HG03103 (cell line): ENCODE results near the gene FADS1.

Experiments used
- ATAC-seq: cut with Tn5 transposase; IDR thresholded peaks from one replicate; pipeline ENCODE4 v1.9.1; 2021; ENCODE audit warnings: low read depth; ENCODE audit not compliant: unreplicated experiment

The FADS1 gene

DNA sequence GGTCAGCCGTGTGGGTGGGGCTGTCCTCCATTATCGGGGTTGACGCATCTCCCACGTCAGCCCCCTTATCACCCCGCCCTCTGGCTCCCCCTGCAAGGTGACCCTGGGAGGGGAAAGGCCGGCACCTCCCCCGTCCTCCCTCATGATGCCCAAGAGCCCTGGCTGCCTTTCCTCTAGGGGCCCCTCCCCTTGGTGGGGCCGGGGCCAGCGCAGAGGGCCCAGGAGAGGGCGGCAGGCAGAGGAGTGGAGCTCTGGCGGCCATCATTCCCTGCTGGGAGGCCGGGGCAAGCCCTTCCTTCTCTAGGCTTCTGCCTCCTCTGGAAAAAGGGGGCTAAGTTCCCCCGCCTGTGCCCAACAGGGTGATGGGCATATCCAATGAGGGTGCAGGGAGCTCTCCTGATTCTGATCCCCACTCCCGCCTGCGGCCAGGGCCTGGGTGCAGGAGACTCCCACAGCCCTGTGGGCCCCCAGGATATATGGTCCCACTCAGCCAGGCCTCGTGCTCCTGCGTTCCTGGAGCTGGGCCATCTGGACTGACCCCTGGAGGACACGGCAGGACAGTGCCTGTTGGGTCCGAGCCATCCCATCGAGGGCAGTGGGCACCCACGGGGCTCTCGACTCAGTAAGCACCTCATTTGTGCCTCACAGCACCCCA lies 52.1 kb downstream of the FADS1 start:
- ATAC-seq, result no peak

DNA sequence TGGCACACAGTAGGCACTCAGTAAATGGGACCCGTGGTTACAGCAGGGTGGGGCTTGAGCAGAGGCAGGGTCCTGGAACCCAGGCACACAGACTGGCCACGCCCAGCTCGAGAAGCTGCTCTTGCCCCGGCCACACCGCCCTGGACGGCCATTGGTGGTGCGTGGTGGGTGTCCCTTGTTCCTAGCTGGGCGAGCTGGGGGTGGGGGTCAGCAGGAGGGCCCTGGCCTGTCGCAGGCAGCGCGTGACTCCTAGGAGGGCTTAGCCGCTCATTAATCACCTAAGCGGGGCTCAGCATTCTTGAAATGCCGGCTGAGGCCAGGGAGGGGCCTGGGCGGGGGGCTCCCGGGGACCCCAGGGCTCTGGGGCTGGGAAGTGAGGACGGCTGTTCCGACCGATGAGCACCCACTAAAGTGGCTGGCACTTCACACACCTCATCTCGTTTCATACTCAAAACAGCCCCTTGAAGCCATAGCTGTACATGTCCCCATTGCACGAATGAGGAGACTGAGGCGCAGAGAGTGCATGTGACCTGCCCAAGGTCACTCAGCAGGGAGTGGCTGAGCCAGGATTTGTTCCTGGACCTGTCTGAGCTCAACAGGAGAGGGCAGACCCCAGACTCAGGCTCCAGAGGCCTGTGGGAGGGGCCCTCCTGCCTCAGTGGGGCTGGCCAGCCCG lies 52.7 kb downstream of the FADS1 start:
- ATAC-seq, result no peak

DNA sequence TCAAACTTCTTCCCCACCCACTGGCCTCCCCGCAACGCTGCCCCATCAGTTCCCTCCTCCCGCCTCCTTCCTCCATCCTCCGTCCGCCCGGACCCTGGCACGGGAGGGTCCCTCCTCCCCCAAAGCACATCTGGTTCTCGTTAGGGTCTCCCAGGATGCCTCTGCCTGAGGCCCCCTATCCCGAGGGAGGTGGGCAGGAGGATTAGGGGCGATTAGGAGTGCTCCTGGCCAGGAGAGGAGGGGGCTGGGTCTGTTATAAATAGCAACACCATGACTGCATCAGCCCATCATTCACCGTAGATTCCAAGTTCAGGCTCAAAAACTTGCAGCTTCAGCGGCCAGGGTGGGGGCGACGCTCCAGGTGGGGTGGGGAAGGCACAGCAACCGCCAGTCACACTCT lies 54.0 kb downstream of the FADS1 start:
- ATAC-seq, result no peak

DNA sequence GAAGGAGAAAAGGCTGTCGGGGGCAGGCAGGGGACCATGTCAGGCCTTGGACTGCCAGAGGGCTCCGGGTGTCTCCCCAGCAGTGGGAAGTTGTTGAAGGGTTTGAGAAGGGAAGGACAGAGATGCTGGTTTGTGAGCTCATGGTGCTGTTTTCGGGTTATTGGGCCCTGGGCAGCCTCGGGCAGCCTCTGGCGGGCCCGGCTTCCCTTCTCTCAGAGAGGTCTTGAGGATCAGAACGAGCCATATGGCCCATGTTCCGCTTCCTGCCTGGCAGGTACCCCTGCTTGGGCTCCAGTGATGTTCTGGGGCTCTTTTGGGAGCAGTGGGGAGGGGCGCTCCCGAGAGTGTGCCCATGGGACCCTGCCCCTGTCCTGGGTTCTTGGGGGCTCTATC lies 54.6 kb downstream of the FADS1 start:
- ATAC-seq, result no peak

DNA sequence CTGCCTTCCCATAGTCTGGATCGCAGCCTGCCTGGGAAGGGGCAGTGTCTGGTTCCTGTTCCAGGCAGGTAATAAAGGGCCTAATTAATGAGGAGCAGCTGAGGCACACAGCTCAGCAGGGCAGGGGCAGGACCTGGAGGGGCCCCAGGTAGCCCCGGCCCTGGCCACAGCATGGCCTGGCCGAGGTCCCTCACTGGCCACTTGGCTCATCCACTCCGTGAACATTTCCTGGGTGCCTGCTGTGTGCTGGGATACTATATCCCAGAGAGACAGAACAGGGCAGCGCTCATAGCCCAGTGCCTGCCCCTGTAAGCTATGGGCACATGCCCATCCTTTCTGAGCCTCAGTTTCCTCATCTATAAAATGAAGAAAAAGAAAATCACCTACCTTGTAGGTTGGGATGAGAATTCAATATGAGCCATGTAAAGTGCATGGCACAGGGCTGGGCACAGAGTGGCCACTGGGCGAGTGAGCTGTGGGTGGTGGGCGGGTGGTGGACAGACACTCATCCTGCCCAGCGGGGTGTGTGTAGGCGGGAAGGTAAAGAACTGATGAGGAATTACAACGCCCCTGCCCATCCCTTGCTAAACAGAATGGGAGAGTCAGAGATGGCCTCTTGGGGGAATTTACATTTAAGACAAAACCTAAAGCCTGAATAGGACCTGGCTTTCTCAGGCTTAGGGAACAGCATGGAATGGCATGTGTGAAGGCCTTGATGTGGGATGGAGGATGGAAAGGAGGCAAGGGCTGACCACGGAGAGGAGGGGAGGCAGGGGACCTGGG lies 55.2 kb downstream of the FADS1 start:
- ATAC-seq, result no peak

DNA sequence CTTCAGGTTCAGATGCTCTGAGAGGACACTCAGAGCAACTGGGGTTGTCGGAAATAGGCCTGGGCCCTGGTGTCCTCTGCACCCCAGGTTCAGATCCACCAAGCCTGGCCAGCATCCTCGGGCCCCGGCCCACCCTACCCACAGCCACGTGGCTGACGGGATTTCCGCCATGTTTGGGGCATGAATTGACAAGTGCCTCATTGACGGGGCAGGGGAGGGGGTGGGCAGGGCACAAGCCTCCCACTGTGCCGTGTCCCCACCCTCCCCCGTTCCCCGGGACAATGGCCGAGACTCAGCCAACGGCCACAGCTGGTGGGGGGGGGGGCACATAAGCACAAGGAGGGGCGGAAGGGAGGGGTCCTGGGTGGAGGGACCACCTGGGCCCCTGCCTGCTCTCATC lies 55.9 kb downstream of the FADS1 start:
- no peak for ATAC-seq

DNA sequence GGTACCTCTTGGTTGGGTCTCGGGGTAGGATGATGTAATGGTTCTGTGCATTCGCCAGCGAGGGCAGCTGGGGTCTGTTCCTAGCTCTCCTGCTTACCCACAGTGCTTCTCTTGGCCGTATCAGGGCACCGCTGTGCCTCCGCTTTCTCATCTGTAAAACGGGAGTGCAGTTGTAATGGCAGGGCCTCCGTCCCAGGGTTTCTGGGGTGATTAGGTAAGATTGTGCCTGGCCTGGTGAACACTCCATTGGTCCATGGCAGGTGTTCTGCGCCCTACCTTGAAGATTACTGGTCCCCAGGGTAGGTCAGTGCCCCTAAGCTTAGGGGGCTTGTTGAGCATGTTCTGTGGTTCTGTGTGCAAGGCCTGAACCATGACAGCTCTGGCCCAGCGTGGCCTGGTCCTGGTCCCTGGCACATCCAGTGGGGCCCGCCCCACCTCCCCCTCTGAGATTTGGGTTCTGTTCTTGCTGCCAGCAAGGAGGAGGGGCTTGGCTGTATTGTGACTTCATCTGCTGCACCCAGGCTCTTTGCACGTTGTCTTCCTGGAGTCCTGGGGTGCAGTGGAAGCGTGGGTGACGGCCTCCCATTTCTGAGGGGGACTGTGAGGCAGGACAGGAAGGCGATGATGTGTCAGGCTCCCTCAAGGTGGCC lies 59.5 kb downstream of the FADS1 start:
- no peak for ATAC-seq

DNA sequence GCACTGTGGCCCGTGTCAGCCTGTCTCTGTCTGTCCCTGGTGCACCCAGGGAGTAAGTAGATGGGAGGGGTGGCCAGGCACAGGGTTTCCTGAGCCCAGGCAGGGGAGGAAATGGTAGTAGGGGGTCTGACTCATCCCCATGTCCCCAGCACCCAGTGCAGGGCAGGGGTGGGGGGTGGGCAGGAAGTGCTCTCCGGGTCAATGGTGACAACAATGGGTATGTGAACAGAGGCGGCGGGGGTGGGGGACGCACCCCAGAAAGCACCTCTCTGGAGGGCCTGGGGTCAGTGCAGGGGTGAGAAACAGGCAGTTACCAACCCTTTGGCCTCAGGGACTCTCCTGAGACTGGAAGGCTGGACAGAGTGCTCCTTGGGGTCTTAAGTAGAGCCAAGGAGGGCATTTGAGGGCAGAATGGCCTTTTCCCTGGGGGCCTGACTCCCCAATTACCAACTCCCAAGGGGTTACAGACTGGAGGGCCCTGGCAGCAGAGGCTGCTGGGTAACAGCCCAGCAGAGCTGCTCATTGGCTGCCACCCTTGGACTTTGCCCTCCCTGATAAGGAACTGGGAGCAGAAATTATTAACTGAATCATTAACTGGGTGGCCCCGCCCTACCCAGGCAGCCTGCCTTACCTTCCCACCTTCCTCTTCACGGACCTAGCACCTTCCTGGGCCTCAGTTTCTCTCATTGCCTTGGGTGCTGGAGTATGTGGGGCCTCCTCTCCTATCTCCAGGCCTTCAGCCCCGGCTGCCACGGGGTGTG lies 60.2 kb downstream of the FADS1 start:
- ATAC-seq, result no peak

DNA sequence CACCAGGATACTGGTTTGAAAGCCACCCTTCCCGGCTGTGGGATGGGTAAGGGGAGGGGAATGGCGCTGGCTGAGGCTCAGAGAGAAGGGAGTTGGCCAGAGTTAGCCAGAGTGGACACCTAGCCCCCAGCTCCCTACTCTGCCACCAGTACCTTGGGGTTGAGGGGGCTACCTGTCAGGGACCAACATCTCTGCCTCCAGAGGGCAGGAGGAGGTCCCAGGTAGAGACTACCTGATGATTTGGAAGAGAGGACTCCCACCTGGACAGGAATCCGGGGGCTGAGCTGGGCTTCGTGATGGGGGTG lies 60.7 kb downstream of the FADS1 start:
- ATAC-seq, result no peak

DNA sequence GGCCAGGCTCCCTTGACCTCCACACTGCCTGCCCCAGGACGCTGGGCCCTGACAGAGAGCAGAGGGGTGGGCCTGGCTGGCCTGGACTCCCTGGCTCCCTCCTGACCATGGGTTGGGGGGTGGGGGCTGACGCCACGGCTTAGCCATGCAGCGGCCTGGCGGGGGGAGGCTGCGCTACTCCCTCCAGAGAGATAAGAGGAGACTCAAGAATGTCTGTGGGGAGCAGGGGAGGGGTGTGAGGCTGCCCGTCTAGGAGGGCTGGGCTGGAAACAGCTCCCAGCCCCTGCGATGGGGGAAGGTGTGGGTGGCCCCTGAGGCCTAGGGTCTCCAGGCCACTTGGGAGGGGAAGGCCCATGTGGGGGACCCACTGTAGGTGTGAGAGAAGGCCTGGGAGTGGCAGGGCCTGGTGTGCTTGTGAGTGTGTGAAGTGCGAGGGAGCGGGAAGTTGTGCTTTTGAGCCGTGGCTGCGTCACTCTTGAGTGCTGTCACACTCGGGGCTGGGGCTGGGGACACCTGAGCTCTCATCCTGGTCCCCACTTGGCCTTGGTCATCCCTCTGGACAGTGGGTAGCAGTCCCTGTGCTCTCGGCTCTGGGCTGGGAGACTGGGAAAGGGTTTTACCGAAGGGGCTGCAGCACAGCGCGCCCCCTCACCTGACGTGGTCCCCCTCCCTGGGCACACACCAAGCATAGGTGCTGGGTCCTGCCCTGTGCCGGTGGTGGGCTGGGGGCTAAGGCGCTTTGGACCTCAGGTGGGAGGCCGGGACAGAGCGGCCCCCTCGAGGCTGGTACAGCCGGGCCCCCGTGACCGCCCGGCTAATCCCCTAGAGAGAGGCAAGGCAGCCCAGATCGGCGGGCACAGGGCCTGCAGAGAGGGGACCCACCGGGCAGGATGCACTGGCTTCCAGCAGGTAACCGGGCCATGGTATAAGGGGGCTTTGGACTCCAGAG lies 62.0 kb downstream of the FADS1 start:
- ATAC-seq, result no peak

DNA sequence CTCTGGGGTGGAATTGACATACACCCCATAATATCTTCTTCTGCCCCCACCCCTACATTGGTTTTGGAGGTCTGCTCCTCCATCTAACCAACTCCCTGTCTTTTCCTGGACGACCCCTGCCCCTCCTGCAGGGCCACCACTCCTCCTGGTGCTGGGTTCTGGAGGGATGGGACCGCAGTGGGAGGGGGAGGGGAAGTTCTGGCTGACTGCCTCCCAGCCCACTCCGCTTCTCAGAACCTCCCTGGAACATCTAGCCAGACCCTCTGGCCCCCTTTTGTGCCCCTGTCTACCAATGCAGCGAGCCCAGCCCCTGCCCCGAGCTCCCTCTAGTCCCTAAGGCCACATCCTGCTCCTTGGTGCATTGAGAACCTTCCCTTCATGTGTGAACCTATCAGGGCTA lies 63.1 kb downstream of the FADS1 start:
- no peak for ATAC-seq

DNA sequence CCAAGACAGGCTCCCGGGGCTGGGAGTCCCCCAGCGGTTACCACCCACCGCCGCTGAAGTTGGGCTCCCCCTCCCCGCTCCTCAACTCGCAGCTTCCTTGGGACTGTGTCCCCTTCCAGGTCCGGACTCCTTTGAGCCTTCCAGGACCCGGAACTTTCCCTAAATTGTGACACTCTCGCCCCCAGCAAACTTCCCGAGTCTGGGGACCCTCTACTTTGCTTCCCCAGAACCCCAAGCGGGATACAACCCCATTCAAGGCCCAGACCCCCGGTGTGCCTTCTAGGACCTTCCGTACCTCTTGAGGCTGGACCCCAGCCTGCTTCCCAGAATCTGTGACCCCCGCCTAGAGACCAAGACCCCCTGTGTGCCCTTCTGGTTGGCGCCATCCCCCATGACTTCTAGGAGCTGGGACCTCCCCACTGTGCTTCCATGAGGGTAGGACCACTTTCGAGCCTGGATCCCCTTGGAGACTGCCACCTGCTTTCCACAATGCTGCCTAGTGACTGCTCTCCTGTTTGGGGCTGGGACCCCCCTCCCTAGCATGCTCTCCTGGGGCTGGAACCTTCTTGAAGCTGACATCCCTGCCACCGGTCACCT lies 63.8 kb downstream of the FADS1 start:
- ATAC-seq, result no peak

DNA sequence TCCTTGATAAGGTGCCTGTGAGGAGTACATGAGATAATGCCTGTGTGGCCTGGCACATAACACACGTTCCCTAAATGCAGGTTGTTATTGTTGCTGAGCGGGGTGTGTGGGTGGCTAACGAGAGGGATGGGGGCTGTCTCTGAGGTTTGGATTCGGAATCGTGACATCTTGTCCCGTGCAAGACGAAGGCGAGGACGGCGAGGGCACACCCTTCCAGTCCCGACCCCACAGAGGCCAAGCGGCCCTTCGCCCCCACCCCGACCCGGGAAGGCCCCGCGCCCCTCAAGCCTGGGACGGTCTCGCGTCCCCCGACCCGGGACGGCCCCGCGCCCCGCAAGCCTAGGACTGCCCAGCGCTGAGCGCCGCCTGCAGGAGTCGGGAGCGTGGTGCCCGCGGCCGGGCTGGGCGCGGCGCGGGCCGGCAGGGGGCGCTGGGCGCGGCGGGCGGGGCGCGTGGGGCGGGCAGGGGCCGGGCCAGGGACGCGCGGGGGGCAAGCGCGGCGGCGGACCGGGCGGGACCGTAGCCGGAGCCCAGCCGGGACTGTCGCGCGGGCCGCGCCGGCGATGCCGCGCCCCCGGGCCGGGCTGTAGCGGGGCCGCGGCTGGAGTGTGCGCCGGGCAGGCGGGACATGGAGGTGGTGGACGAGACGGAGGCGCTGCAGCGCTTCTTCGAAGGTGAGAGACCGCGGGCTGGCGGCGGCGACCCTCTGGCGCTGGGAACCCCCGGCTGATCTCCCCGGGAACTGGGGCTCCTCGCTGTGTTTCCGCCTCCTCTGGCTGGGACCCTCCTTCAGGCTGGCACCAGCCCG lies 64.5 kb downstream of the FADS1 start, which contains the start of gene MYRF:
Gene MYRF (plus strand): TSS at position 520 of the 808 bp plus-strand sequence. CDS start 109 bp downstream, at position 629.
- no peak for ATAC-seq

DNA sequence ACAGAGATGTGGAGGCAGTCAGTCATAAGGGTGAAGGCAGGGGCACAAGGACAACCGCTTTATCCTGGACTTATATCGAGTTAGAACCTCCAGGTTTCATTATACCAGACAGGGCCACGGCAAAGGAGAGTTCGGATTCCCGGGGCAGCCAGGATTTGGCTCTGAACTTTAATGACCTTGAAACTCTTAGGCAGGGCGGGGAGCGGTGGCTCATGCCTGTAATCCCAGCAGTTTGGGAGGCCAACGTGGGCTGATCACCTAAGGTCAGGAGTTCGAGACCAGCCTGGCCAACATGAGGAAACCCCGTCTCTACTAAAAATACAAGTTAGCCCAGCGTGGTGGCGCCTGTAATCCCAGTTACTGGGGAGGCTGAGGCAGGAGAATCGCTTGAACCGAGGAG lies 65.4 kb downstream of the FADS1 start:
- no peak for ATAC-seq

DNA sequence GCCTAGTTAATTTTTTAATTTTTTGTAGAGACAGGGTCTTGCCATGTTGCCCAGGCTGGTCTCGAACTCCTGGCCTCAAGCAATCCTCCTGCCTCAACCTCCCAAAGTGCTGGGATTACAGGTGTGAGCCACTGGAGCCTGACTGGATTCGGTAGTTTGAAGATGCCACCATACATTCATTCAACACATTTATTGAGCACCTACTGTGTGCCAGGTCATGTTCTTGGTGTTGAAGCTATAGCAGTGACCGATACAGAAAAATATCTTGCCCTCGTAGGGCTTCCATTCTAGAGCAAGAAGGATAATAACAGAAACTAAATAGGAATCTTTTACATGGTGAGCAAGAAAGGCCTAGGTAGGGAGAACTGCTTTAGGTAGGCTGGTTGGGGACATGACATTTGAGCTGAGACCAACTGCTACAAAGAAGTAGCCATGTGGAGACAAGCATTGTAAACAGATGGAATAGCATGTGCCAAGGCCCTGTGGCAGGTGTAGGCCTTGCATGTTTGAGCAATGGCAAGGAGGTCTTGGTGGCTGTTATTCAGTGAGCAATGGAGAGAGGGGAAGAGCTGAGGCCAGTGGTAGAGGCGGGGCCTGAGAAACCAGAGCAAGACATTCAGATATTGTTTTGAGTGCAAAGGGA lies 66.1 kb downstream of the FADS1 start:
- ATAC-seq, result no peak
